T follicular helper cell (primary cell): ENCODE data around the gene NAT14.

Experiments
- DNase-seq: peaks from one replicate; pipeline ENCODE4 v3.0.0-alpha.2; 2020; ENCODE audit warnings: low read depth

NAT14 gene

DNA sequence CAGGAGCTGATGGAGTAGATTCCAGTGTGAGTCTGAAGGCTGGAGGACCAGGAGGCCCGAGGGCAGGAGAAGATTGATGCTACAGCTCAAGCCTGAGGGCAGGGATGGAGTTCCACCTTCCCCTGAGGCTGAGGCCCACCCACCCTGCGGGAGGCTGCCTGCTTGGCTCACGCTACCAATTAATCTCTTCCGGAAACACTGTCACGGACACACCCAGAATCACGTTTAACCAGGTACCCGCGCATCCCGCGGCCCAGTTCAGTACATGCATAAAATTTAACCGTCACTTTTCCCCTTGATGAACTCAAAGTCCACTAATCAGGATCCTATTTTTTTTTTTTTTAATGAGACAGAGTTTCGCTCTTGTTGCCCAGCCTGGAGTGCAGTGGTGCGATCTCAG, 13.7 kb upstream of the NAT14 start:
- no peak for DNase-seq

GRCh38 chr19:55472463-55472862, 12.5 kb upstream of the NAT14 start:
- DNase-seq = no peak

DNA sequence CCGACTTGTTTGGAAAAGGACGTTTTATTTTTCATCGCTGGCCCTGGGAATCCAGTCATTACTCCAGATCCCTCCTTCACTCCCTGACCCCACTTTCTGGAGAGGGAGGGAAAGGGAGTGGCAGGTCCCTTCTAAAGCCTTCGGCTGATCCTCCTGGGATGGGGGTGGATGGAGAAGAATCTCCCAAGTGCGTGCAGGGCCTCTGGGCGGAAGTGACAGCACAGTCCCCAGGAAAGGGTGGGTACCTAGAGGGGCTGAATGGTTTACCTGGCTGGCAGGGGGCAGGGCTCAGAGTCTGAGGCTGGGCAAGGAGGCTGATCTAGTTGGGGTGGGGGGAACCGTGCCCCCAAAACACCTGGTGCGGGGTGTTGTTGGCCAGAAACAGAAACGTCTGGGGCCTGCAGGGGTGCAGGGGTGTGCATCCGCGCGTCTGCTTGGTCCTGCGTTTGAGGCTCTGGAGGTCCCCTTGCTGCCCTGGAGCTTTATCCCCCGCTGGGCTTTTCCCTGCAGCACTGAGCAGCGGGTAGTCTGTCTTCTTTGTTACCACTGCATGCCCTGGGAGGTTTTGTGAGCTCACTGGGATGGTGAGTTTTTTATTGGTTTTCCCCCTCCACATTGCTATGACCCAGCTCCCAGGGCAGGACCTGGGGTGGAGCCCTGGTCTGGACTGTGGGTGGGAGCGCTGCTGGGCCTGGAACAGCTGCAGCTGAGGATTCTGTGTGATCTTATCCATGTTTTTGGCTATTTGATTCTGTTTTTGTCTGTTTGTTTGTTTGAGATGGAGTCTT, 11.6 kb upstream of the NAT14 start:
- DNase-seq = no peak

DNA sequence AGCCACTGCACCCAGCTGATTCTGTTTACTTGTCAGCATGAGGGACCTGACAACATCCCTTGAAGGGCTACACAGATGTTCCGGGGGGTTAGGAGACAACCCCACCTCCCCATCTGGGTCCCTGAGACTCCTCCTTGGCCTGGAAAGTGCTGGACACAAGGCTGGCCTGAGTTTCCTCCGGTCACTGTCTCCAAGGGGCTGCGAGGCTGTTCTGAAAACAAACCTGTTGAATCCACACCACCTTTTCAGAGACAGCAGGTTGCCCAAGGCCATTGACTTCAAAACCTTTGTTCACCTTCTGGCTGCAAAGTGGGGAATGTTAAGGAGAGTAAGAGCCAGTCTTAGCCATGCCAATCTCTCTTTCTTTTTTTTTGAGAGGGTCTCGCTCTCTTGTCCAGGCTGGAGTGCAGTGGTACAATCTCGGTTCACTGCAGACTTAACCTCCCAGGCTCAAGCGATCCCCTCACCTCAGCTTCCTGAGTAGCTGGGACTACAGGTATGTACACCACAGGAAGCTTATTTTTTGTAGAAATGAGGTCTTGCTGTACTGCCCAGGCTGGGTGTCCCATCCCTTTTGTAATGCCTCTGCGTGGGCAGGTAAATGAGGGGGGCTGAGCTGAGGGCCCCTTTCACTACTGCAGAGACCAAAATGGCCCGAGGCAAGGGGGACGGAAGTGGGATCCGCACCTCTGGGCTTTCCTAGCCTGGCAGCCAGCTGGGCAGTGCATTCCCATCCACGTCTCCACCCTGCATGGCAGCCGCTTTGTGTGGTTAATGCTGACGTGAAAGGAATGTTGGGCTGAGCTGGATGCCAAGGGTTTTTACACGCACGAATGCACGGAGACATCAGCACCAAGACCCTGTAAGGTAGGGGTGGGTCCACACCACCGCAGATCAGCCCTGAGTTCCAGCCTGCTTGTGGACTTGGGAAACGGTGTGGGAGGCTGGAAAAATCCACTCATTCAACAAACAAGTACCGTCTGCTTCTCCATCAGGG, 10.4 kb upstream of the NAT14 start:
- DNase-seq = no peak

DNA sequence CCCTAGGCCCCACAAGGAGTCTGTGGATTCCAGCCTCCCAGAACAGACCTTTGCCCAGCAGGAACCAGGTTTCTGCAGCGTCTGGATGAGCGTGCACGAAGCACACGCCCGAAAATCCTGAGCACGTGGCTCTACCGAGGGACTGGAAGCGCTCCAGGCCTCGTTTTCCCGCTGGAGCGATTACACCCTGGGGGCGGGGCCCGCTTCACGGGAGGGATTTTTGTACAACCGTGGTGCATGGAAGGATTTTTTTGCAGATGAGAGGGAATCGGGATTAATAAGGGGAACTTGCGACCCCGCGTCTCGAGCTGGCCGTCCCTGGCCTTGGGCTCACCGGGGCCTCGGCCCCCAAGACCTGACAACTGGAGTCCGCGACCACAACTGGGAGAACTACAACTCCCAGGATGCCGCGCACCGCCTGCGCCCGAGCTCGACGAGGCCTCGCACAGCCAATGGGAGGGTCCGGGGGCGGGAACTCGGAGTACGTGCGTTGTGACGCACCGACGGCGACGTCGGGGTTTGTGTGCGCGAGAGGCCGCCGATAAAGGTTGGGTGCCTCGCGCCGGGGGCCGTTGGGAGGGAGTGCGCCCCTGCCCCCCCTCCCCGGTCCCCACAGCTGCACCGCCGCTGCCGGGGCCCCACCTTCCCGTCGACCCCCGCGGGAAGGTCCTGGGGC, 8.8 kb upstream of the NAT14 start, which contains the start of gene ZNF628:
Gene ZNF628 (plus strand): TSS at position 518 of the 676 bp plus-strand sequence. CDS start 3,294 bp downstream, outside the sequence.
- peak; percentile 96 for DNase-seq

GRCh38 chr19:55477905-55478304, 7.1 kb upstream of the NAT14 start:
- DNase-seq = no peak

DNA sequence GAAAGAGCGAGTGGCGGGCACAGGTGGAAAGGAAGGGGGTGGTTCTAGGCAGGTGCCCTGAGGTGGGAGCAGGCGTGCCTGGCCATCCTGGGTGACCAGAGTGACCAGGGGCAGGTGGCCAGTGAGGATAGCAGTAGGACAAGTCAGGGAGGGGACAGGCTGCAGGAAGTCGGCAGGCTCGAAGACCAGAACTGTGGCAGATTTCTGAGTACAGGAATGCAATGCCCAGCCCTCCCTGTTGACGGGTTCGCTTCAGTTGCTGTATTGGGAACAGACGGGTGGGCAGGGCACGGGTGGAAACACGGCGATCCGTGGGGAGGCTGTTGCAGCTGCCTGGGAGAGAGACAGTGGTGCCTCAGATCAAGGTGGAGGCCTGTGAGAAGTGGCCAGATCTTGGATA, 6.6 kb upstream of the NAT14 start:
- DNase-seq = no peak

DNA sequence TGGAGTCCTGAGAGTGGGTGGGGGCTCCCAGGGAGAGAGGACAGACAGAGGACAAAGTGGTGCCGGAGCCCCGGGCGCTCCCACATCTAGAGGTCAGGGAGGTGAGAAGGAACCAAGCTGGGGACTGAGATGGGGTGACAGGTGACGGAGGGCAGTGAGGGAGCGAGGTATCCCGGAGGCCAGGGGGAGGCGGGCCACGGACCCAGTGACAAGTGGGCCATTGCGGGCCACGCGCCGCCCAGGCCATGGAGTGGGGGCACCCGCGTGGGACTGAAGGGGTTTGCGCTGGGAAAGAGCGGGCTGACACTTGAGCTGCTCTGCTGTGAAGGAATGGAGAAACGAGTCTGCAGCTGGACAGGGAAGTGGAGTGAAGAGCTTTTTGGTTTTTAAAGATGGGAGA, 5.9 kb upstream of the NAT14 start:
- DNase-seq = no peak

- no peak for DNase-seq
Measured at GRCh38 chr19:55479451-55480230, 5.3 kb upstream of the NAT14 start.

- no peak for DNase-seq
Measured at GRCh38 chr19:55481148-55481793, 3.7 kb upstream of the NAT14 start.

GRCh38 chr19:55481794-55482155, 3.2 kb upstream of the NAT14 start:
- DNase-seq = no peak

DNA sequence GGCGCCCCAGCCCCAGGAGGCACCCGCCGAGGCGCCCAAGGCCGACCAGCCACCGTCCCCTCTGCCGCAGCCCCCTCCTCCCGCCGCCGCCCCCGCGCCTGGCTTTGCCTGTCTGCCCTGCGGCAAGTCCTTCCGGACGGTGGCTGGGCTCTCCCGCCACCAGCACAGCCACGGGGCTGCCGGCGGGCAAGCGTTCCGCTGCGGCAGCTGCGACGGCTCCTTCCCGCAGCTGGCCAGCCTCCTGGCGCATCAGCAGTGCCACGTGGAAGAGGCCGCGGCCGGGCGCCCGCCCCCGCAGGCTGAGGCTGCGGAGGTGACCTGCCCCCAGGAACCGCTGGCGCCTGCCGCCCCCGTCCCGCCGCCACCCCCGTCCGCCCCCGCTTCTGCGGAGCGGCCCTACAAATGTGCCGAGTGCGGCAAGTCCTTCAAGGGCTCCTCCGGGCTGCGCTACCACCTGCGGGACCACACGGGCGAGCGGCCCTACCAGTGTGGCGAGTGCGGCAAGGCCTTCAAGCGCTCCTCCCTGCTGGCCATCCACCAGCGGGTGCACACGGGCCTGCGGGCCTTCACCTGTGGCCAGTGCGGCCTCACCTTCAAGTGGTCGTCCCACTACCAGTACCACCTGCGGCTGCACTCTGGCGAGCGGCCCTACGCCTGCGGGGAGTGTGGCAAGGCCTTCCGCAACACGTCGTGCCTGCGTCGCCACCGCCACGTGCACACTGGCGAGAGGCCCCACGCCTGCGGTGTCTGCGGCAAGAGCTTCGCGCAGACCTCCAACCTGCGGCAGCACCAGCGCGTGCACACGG, 2.6 kb upstream of the NAT14 start:
- no peak for DNase-seq

- no peak for DNase-seq
Measured at GRCh38 chr19:55482967-55483705, 1.9 kb upstream of the NAT14 start.

GRCh38 chr19:55483706-55484592, 1.0 kb upstream of the NAT14 start:
- no peak for DNase-seq

GRCh38 chr19:55485439-55486011, 537 bp downstream of the NAT14 start:
- DNase-seq = no peak

DNA sequence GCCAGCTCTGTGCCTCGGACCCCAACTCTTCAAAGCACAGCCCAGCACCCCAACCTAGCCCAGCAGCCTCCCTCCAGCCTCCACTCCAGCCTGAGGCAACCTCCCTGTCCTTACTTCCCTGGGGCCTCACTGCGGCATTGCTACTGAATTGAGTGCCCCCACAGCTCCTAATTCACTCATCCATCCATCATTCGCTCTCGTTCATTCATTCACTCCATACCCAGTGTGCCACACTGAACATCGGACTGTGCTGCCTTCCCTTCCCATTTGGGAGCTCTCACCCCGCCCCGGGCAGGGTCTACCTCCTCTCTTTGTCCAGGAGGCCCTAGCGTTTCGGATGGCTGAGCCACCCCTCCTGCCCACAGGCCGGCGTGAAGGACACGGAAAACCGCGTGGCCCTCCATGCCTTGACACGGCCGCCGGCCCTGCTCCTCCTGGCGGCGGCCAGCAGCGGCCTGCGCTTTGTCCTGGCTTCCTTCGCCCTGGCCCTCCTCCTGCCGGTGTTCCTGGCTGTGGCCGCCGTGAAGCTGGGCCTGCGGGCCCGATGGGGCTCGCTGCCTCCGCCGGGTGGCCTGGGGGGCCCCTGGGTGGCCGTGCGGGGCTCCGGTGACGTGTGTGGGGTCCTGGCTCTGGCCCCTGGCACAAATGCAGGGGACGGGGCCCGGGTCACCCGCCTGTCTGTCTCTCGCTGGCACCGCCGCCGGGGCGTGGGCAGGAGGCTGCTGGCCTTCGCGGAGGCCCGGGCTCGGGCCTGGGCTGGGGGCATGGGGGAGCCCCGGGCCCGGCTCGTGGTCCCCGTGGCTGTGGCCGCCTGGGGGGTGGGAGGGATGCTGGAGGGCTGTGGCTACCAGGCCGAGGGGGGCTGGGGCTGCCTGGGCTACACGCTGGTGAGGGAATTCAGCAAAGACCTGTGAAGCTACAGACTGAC, 1.3 kb downstream of the NAT14 start:
- DNase-seq = no peak
